HEK293 (cell line): ENCODE measurements around the gene FAM181A.

ENCODE experiments used
- BCL11A ChIP-seq: fragments of 450-650 bp; formaldehyde crosslinking; IDR thresholded peaks from 2 replicates; pipeline ENCODE4 v1.5.1; 2016; ENCODE audit warnings: low read depth, missing biosample characterization, missing genetic modification characterization
- GLI2 ChIP-seq: fragments of 450-650 bp; formaldehyde crosslinking; IDR thresholded peaks from 2 replicates; pipeline ENCODE4; 2017; ENCODE audit warnings: missing biosample characterization, missing genetic modification characterization, low read depth, borderline replicate concordance
- MEIS1 ChIP-seq: sonication (generic); formaldehyde crosslinking; IDR thresholded peaks from 2 replicates; pipeline ENCODE4 v1.8.1; 2022; ENCODE audit warnings: missing genetic modification reagents, mild to moderate bottlenecking, borderline replicate concordance
- OSR2 ChIP-seq: fragments of 450-650 bp; formaldehyde crosslinking; IDR thresholded peaks from 2 replicates; pipeline ENCODE4 v1.5.1; 2016; ENCODE audit warnings: missing biosample characterization, missing genetic modification characterization
- PATZ1 ChIP-seq: fragments of 450-650 bp; formaldehyde crosslinking; IDR thresholded peaks from 2 replicates; pipeline ENCODE4 v1.5.1; 2016; ENCODE audit warnings: missing biosample characterization, missing genetic modification characterization
- PRDM1 ChIP-seq: fragments of 450-650 bp; formaldehyde crosslinking; IDR thresholded peaks from 2 replicates; pipeline ENCODE4; 2016; ENCODE audit warnings: missing biosample characterization, missing genetic modification characterization
- ZFHX2 ChIP-seq: fragments of 450-650 bp; formaldehyde crosslinking; conservative IDR thresholded peaks from 2 replicates; pipeline ENCODE4 v1.5.1; 2016; ENCODE audit warnings: missing biosample characterization, missing genetic modification characterization
- ZFP41 ChIP-seq: fragments of 450-650 bp; formaldehyde crosslinking; IDR thresholded peaks from 2 replicates; pipeline ENCODE4 v1.5.1; 2016; ENCODE audit warnings: missing biosample characterization, missing genetic modification characterization, borderline replicate concordance
- ZNF10 ChIP-seq: fragments of 450-650 bp; formaldehyde crosslinking; IDR thresholded peaks from 2 replicates; pipeline ENCODE4 v1.5.1; 2017; ENCODE audit warnings: missing biosample characterization, missing genetic modification characterization
- ZNF18 ChIP-seq: fragments of 450-650 bp; formaldehyde crosslinking; IDR thresholded peaks from 2 replicates; pipeline ENCODE4 v1.5.1; 2016; ENCODE audit warnings: missing biosample characterization, missing genetic modification characterization
- ZNF211 ChIP-seq: fragments of 450-650 bp; formaldehyde crosslinking; IDR thresholded peaks from 2 replicates; pipeline ENCODE4 v1.5.1; 2016; ENCODE audit warnings: low read depth, missing biosample characterization, missing genetic modification characterization
- ZNF274 ChIP-seq, 2 experiments: fragments of 200-500 bp in 1 of 2; fragments of 450-650 bp in 1 of 2; sonication (Bioruptor generic) in 1 of 2; formaldehyde crosslinking in 1 of 2; IDR thresholded peaks; 2 replicates each; pipeline versions ENCODE4 v1.5.1 to v1.6.1; 2014 to 2016; ENCODE audit warnings: borderline replicate concordance in 1 of 2, inconsistent platforms in 1 of 2, low read length in 1 of 2, missing biosample characterization in 1 of 2, missing genetic modification characterization in 1 of 2
- ZNF292 ChIP-seq: fragments of 450-650 bp; formaldehyde crosslinking; IDR thresholded peaks from 2 replicates; pipeline ENCODE4 v1.5.1; 2016; ENCODE audit warnings: low read depth, missing biosample characterization, missing genetic modification characterization, borderline replicate concordance
- ZNF423 ChIP-seq: fragments of 450-650 bp; formaldehyde crosslinking; IDR thresholded peaks from 2 replicates; pipeline ENCODE4 v1.5.1; 2016; ENCODE audit warnings: missing biosample characterization, missing genetic modification characterization
- ZNF518A ChIP-seq: fragments of 450-650 bp; formaldehyde crosslinking; conservative IDR thresholded peaks from 2 replicates; pipeline ENCODE4 v1.5.1; 2016; ENCODE audit warnings: low read depth, missing biosample characterization, missing genetic modification characterization
- ZNF596 ChIP-seq: fragments of 450-650 bp; IDR thresholded peaks from 2 replicates; pipeline ENCODE4 v1.5.0; 2018; ENCODE audit warnings: missing biosample characterization, mild to moderate bottlenecking, missing genetic modification characterization, moderate library complexity
- ZNF600 ChIP-seq: fragments of 450-650 bp; formaldehyde crosslinking; IDR thresholded peaks from 2 replicates; pipeline ENCODE4 v1.5.1; 2016; ENCODE audit warnings: missing biosample characterization, missing genetic modification characterization
- ZNF843 ChIP-seq: fragments of 450-650 bp; formaldehyde crosslinking; IDR thresholded peaks from 2 replicates; pipeline ENCODE4 v1.5.1; 2016; ENCODE audit warnings: missing biosample characterization, missing genetic modification characterization
- TF ChIP-seq, protein P1 (sequence below): fragments of 450-650 bp; formaldehyde crosslinking; IDR thresholded peaks from 2 replicates; pipeline ENCODE4 v1.5.1; 2016; ENCODE audit warnings: missing biosample characterization, missing genetic modification characterization
- TF ChIP-seq, protein P2 (sequence below): fragments of 450-650 bp; formaldehyde crosslinking; IDR thresholded peaks from 2 replicates; pipeline ENCODE4 v1.5.1; 2016; ENCODE audit warnings: missing biosample characterization, missing genetic modification characterization
- TF ChIP-seq, protein P3 (sequence below): fragments of 450-650 bp; IDR thresholded peaks from 2 replicates; pipeline ENCODE4 v1.5.1; 2018; ENCODE audit warnings: missing biosample characterization, mild to moderate bottlenecking, missing genetic modification characterization
- TF ChIP-seq, protein P4 (sequence below): fragments of 450-650 bp; formaldehyde crosslinking; IDR thresholded peaks from 2 replicates; pipeline ENCODE4 v1.5.1; 2016; ENCODE audit warnings: missing biosample characterization, missing genetic modification characterization

FAM181A gene

DNA sequence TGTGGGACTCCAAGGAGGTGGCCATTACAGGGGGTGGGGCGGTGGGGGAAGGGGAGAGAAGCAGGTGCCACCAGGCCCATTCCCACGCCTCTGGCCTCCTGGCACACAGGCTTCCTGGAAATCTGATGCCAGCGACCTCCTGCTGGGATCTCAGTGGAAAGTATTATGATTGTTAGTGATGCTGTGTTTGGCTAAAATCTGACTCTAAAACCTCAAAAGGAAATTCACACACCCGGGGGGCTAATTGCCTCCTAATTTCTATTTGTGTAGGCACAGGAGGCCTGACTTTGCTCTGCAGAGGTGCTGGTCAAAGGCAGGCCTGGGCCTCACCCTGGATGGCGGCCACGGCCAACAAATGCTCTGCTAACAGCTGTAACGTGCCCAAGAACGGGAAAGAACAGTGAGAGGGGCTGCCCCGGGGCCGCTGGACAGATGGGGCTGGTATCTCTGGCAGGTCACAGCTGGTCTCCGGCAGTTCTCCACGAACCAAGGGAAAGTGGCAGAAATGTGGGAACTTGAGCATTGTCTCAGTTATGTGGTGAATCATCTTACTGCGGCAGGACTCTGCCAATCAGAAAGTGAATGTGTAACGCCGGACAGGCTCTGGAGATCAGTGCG is 14.3 kb downstream of the FAM181A start (continued):
- TF ChIP-seq MEIS1 (CRISPR knock-in tag) (no peak), ZFP41 (no peak), ZNF600 (tag by site-specific recombination) (peak; percentile 40), ZNF596 (tag by site-specific recombination) (no peak), ZNF518A (tag by site-specific recombination) (no peak), PRDM1 (tag by site-specific recombination) (peak; percentile 76), ZFHX2 (tag by site-specific recombination) (0 out of 2 replicates have a peak, but pooled peaks have one; percentile 12), ZNF18 (tag by site-specific recombination) (peak; percentile 77), BCL11A (tag by site-specific recombination) (no peak), ZNF292 (tag by site-specific recombination) (no peak), ZNF211 (tag by site-specific recombination) (no peak), ZNF274 (IDR thresholded peaks at IDR 0.05; ENCODE audit: low read length) (no peak), ZNF274 (tag by site-specific recombination; IDR thresholded peaks at IDR 0.05; ENCODE audit: borderline replicate concordance) (no peak), ZNF843 (tag by site-specific recombination) (peak; percentile 77), PATZ1 (tag by site-specific recombination) (peak; percentile 35), GLI2 (tag by site-specific recombination) (peak; percentile 8; the same call in 1 of the 2 replicates), ZNF423 (tag by site-specific recombination) (peak; percentile 71), OSR2 (peak; percentile 48; the same call in 1 of the 2 replicates), ZNF10 (tag by site-specific recombination) (no peak)
- TF ChIP-seq, protein P1, sequence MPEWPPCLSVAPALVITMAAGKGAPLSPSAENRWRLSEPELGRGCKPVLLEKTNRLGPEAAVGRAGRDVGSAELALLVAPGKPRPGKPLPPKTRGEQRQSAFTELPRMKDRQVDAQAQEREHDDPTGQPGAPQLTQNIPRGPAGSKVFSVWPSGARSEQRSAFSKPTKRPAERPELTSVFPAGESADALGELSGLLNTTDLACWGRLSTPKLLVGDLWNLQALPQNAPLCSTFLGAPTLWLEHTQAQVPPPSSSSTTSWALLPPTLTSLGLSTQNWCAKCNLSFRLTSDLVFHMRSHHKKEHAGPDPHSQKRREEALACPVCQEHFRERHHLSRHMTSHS, result 0 out of 2 replicates have a peak, but pooled peaks have one; percentile 27
- TF ChIP-seq, protein P2, sequence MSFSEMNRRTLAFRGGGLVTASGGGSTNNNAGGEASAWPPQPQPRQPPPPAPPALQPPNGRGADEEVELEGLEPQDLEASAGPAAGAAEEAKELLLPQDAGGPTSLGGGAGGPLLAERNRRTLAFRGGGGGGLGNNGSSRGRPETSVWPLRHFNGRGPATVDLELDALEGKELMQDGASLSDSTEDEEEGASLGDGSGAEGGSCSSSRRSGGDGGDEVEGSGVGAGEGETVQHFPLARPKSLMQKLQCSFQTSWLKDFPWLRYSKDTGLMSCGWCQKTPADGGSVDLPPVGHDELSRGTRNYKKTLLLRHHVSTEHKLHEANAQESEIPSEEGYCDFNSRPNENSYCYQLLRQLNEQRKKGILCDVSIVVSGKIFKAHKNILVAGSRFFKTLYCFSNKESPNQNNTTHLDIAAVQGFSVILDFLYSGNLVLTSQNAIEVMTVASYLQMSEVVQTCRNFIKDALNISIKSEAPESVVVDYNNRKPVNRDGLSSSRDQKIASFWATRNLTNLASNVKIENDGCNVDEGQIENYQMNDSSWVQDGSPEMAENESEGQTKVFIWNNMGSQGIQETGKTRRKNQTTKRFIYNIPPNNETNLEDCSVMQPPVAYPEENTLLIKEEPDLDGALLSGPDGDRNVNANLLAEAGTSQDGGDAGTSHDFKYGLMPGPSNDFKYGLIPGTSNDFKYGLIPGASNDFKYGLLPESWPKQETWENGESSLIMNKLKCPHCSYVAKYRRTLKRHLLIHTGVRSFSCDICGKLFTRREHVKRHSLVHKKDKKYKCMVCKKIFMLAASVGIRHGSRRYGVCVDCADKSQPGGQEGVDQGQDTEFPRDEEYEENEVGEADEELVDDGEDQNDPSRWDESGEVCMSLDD, result no peak
- TF ChIP-seq, protein P3, sequence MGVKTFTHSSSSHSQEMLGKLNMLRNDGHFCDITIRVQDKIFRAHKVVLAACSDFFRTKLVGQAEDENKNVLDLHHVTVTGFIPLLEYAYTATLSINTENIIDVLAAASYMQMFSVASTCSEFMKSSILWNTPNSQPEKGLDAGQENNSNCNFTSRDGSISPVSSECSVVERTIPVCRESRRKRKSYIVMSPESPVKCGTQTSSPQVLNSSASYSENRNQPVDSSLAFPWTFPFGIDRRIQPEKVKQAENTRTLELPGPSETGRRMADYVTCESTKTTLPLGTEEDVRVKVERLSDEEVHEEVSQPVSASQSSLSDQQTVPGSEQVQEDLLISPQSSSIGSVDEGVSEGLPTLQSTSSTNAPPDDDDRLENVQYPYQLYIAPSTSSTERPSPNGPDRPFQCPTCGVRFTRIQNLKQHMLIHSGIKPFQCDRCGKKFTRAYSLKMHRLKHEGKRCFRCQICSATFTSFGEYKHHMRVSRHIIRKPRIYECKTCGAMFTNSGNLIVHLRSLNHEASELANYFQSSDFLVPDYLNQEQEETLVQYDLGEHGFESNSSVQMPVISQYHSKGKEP, result peak; percentile 15; the same call in 1 of the 2 replicates
- TF ChIP-seq, protein P4, sequence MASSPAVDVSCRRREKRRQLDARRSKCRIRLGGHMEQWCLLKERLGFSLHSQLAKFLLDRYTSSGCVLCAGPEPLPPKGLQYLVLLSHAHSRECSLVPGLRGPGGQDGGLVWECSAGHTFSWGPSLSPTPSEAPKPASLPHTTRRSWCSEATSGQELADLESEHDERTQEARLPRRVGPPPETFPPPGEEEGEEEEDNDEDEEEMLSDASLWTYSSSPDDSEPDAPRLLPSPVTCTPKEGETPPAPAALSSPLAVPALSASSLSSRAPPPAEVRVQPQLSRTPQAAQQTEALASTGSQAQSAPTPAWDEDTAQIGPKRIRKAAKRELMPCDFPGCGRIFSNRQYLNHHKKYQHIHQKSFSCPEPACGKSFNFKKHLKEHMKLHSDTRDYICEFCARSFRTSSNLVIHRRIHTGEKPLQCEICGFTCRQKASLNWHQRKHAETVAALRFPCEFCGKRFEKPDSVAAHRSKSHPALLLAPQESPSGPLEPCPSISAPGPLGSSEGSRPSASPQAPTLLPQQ (tag by site-specific recombination), result 0 out of 2 replicates have a peak, but pooled peaks have one; percentile 26
